Nephron (organoid): Measurements from ENCODE around the gene PANK2.

Source experiments
- H3K27ac Mint-ChIP-seq, 3 experiments: 2 replicates each; pipeline ENCODE4 v1.8.0; 2020; ENCODE audit warnings: mixed read lengths in 3 of 3, mild to moderate bottlenecking in 2 of 3, moderate library complexity in 1 of 3
- H3K27me3 Mint-ChIP-seq: 2 replicates; pipeline ENCODE4 v1.8.0; 2021; ENCODE audit warnings: low read depth, mild to moderate bottlenecking, moderate library complexity, mixed read lengths
- H3K36me3 Mint-ChIP-seq: 2 replicates; pipeline ENCODE4 v1.8.0; 2020; ENCODE audit warnings: low read depth, mixed read lengths
- H3K4me1 Mint-ChIP-seq: 2 replicates; pipeline ENCODE4 v1.8.0; 2020; ENCODE audit warnings: mixed read lengths
- H3K4me3 Mint-ChIP-seq, 3 experiments: 2 replicates each; pipeline ENCODE4 v1.8.0; 2020; ENCODE audit warnings: mild to moderate bottlenecking in 3 of 3, mixed read lengths in 3 of 3, moderate library complexity in 2 of 3
- H3K9me3 Mint-ChIP-seq: 2 replicates; pipeline ENCODE4 v1.8.0; 2020; ENCODE audit warnings: mixed read lengths
- CTCF ChIP-seq, 3 experiments: fragments of 200-600 bp; sonication (generic); IDR thresholded peaks; one replicate each; pipeline ENCODE4 v1.5.0; 2021; ENCODE audit warnings: antibody characterized with exemption in 3 of 3; ENCODE audit not compliant: unreplicated experiment in 3 of 3

PANK2 gene

GRCh38 chr20:3919352-3919751, 30.2 kb downstream of the PANK2 start:
- peaks cover 77% of the 10 kb centered on the region for H3K36me3 Mint-ChIP-seq
- no peak overlapping the region for H3K4me3 Mint-ChIP-seq
- no peaks in the 10 kb centered on the region for H3K9me3 Mint-ChIP-seq
- H3K4me1 Mint-ChIP-seq = no peaks in the 10 kb centered on the region
- H3K27ac Mint-ChIP-seq = no peak overlapping the region
- H3K27me3 Mint-ChIP-seq = no peaks in the 10 kb centered on the region
- TF ChIP-seq CTCF (IDR thresholded peaks at IDR 0.05; ENCODE audit: unreplicated experiment in 3 of 3) = no peak

GRCh38 chr20:3922223-3922982, 33.2 kb downstream of the PANK2 start:
- Mint-ChIP-seq H3K4me1 (peaks cover 13% of the 10 kb centered on the region), H3K36me3 (peaks cover 65% of the 10 kb centered on the region), H3K4me3 (no peak overlapping the region), H3K27ac (no peak overlapping the region), H3K27me3 (no peaks in the 10 kb centered on the region), H3K9me3 (no peaks in the 10 kb centered on the region)
- no peak for TF ChIP-seq CTCF (IDR thresholded peaks at IDR 0.05; ENCODE audit: unreplicated experiment in 3 of 3)

- Mint-ChIP-seq H3K4me1 (peaks cover 18% of the 10 kb centered on the region), H3K27ac (no peak overlapping the region), H3K27me3 (no peaks in the 10 kb centered on the region), H3K36me3 (peaks cover 64% of the 10 kb centered on the region), H3K4me3 (no peak overlapping the region), H3K9me3 (no peaks in the 10 kb centered on the region)
- no peak for TF ChIP-seq CTCF (IDR thresholded peaks at IDR 0.05; ENCODE audit: unreplicated experiment in 3 of 3)
Observed at GRCh38 chr20:3922983-3923339, 33.8 kb downstream of the PANK2 start.

GRCh38 chr20:3923818-3924217, 34.6 kb downstream of the PANK2 start:
- Mint-ChIP-seq H3K4me1 (peaks cover 22% of the 10 kb centered on the region), H3K27me3 (peaks cover 3% of the 10 kb centered on the region), H3K4me3 (no peak overlapping the region), H3K27ac (no peak overlapping the region), H3K9me3 (no peaks in the 10 kb centered on the region), H3K36me3 (peaks cover 58% of the 10 kb centered on the region)
- TF ChIP-seq CTCF (IDR thresholded peaks at IDR 0.05; ENCODE audit: unreplicated experiment in 3 of 3) = no peak

- Mint-ChIP-seq H3K27me3 (peaks cover 3% of the 10 kb centered on the region), H3K4me1 (peaks cover 24% of the 10 kb centered on the region), H3K36me3 (peaks cover 52% of the 10 kb centered on the region), H3K9me3 (no peaks in the 10 kb centered on the region), H3K4me3 (no peak overlapping the region), H3K27ac (peak overlapping the region in 1 of 3 experiments; percentile 69)
- TF ChIP-seq CTCF (IDR thresholded peaks at IDR 0.05; ENCODE audit: unreplicated experiment in 3 of 3) = no peak
Observed at GRCh38 chr20:3924304-3925112, 35.3 kb downstream of the PANK2 start.
